Regular cardiac myocyte (primary cell): ENCODE measurements around the gene LIN7A. TPM values are rescaled to one million over a fixed set of nuclear protein-coding genes. Genes with fewer than 3 reads are reported as not detected.

Experiments
- total RNA-seq: library from RNA; depleted of rRNA; stranded (reverse); fragments of >200 nt; gene quantifications from 2 replicates; pipeline ENCODE4 v1.2.3, GENCODE V29; 2014

The LIN7A gene, protein sequence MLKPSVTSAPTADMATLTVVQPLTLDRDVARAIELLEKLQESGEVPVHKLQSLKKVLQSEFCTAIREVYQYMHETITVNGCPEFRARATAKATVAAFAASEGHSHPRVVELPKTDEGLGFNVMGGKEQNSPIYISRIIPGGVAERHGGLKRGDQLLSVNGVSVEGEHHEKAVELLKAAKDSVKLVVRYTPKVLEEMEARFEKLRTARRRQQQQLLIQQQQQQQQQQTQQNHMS
- 21.3 and 36.6 TPM in 2 replicates for total RNA-seq

DNA sequence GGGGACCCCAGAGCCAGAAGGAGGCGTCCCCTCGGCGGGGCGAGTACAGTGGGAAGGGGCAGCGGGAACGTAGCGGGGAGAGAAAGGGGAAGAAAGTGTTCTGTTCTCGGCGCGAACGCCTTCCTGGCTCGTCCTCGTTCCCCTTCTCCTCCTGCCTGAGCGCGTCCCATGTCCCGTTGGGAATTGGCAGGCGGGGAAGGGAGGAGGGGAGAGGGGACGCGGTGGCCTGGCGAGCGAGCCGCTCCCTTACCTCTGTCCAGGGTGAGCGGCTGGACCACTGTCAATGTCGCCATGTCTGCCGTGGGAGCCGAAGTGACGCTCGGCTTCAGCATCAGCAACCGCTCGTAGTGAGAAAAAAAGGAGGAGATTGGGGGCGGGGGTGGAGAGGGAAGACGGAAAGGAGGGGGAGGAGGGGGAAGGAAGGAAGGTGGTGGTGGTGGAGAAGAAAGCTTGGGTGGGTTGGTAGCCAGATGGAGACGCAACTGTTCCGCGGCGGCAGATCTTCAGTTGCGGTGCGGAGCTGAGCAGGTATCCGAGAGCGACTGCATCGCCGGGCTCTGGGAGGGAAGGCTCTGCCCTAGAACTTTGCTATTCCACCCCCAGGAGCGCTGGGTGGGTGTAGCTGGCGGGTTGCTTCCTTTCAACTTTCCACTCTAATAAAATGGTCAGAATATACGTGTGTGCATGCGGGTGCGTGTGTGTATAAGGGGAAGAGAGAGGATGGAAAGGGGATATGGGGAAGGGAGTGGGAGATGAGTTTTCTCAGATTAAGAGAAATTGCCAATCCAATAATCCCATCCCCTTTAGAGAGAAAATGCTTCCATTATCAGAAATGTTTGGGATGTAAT is at the start of gene LIN7A:
Gene LIN7A, minus strand, starts transcription at position 544 of the 848 bp plus-strand sequence. Its CDS starts 212 bp downstream, at position 332.

Other genes with a start within 250 kb of the LIN7A start
- gene MYF6, start 230.3 kb downstream of the LIN7A start, total RNA-seq: not detected in 2 replicates
- gene MYF5, start 221.0 kb downstream of the LIN7A start, total RNA-seq: not detected in 2 replicates
- 6.3 and 20.0 TPM in 2 replicates for gene ACSS3, start 140.1 kb upstream of the LIN7A start, total RNA-seq